ENCODE measurements around the gene DTNB.
"Not testable (repeated sequence)": the region's sequence is repeated elsewhere in the genome, so short reads cannot be mapped to it uniquely, and the experiment has no call there.

DTNB gene

DNA sequence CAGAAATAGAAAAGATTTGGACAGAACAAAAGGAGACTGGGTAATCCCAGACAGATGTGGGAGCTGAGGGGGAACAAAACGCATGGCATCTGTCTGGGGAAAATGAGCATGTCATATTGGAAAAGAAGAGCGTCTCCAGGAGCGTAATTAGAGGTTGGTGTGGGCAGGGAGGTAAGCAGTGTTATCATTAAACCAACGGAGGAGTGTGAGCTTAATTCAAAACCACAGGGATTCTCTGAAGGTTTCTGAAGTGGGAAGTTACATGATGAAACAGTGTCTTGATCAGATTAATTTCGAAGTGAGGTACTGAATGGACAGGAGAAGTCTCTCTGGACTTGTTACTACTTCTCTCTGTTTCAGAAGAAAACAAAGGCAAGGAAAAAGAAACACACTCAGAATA, 53.3 kb downstream of the DTNB start:
- no peak for FAIRE-seq

DNA sequence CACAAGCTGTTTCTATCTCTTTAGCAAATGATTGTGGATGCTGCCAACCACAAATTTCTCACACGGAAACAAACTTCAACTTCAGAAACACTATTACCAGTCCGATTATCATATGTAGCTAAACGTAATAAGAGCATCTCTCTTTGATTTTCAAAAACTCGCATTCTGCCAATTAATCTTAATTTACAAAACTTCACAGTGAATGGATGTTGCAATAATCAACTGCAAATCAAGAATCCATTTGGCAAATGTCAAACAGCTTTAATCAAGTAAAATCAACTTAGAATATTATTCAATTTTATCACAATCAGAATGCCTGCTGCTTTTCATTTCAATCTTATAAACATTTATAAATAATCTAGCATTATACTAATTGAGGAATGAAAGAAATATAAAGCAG, 54.2 kb downstream of the DTNB start:
- FAIRE-seq = no peak

DNA sequence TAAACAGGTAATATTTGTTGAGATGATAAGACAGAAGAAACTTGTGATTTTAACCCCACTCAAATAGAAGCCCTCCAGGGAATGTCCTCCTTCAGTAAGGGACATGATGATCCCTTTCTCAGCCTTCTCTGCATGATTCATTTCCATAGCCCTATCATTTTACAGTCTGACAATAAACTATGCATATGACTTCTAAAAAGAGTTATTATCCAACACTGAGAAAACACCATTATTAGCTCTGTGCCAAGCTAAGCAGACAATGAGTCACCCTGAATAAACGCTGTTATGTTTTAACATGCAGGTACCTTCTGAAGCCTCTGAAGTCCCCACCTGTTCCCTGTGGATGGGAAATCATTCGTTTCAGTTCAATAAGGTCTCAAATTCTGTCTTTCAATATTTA, 54.7 kb downstream of the DTNB start:
- no peak for FAIRE-seq

DNA sequence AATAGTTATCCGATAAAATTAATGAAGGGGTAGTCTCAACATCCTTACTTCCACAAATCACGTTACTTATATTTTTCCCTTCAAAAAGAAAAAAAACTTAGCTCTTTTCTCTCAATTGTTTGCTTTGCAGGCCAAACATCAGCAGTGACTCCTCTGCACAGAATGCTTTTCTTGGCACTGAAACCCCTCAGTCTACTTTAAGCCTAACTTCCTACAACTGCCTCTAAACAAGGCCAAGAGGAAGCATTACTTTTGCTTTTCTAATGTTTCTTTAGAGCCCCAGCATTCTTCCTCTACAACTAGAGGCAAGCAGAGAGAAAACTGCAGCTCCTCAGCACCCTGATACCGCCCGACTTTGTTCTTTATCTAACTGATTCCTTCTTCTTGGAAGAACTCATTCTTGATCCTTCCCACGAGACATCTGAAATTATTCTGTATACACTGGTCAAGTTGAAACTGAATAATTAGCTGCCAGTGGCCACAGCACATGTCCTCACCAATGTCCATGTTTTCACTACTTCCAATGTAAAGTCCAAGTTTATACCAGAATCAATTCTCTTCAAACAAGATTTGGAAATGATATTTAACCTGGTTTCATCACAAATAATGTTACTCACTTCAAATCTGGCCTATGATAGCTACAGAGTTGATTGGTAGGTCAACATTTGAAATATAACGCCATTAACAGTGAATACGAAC, 55.3 kb downstream of the DTNB start:
- no peak for FAIRE-seq

DNA sequence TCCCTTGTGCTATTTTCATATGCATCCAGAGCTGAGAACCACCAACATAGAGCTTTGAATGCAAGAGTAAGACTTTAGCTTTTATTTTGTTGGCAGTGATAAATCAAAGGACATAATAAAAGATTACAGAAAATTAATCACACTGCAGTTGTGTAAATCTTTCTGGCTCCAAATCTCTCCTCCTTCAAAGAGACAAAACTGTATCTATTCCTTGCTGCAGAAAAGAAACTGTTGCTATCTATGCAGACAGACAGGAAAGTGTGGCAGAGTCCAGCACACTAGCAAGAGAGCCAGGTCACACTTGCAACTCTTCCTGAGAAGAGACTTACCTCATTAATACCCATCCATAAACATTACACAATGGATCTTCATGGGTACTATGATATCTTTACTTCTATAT, 57.5 kb downstream of the DTNB start:
- FAIRE-seq = no peak

DNA sequence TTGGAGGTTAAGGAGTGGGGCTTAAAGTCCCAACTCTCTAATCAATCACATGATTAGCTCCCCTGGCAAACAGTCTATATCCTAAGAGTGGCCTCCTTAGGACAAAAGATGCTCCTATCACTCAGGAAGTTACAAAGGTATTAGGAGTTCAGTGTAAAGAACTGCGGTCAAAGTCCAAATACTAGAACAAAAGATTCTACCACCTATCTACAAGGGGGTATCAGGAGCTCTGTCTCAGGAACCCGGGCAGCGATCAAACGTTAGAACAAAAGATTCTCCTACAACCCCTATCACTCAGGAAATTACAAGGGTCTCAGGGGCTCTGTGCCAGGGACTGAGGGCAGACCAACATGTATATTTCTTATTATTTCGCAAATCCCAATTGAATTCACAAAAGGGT, 58.0 kb downstream of the DTNB start:
- no peak for FAIRE-seq

DNA sequence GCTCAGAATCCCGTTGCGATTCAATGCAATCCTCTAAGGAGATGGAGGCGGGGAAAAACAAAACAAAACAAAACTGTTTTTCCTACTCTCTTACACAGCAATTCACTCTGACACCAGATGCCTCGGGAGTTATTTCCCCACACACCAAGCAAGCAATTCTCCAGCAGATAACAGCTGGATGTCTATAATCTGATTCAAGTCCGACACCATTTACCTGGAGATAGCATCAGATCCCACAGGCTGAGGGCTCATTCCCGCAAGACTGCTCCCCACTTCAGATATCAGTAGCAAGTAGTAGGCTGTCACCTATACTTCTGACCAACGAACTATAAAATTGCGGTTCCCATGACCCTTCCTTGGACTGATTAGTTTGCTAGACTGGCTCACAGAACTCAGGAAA, 58.7 kb downstream of the DTNB start:
- no peak for FAIRE-seq

DNA sequence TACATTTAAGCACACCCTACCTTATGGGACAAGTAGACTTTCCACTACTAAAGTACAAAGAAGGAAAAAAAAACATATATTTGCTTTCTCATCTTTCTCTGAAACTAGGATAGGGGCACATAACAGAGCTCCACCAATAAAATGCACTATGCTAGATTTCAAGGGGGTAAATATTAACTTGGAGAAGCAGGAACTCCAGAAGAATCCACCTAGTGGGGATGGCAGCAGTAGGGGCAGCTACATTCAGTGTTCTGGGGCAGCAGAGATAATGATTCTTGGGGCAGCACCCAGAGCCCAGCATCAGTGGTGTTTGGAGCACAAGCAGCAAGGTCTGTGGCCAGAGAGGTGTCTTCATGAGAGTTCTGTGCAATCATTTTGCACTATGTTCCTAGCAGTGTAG, 64.7 kb downstream of the DTNB start:
- no peak for FAIRE-seq

DNA sequence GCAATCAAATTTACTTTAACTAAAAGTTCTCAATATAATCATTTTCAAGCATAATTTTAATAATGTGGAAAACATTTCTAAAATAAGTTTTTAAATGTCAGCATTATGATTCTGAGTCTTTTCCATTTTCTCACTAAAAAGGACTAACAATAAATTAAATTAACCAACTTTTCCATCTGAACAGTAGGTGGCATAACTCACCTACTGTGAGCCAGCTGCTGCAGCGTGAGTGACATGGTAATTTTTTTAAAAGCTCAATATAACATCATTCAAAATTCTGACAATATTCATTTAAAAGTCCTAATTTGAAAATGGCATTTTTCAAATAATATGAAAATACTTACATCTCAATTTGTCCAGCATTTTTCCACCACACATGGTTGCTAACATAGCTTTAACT, 66.5 kb downstream of the DTNB start:
- peak; percentile 91 for FAIRE-seq

DNA sequence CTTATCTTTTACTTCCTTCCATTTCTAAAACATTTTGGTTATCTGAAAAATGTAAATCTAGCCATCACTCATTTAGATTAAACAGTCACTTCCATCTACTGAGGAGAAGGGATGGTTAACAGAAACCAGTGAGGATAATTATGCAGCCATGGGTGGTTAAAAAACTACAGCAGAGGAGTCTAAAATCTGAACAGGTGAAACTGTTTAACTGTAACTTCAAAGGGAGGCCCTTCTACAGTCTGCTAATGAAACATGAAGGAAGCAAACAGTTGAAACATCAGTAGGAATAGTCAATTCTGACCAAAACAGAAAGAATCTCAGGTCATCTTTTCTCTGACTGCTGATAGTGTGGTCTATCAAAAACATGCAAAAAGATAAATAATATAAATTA, 71.0 kb downstream of the DTNB start:
- no peak for FAIRE-seq

DNA sequence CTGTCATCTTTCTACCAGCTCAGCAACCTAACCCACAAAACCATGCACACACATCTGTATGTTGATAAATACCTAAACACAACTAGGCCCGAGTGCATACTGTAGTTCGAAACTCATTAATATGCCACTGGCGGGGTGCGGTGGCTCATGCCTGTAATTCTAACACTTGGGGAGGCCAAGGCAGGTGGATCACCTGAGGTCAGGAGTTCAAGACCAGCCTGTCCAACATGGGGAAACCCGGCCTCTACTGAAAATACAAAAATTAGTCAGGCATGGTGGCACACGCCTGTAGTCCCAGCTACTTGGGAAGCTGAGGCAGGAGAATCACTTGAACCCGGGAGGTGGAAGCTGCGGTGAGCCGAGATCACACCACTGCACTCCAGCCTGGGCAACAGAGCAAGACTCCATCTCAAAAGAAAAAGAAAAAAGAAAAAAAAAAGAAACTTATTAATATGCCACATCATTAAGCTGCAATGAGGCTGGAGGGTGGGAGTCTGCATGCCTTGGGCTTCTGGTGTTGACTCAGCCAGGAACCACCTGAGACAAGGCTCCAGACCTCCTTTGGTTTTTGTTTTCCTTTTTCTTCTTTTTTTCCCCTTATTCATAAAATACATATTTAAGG, 71.6 kb downstream of the DTNB start:
- FAIRE-seq = not testable (repeated sequence)

DNA sequence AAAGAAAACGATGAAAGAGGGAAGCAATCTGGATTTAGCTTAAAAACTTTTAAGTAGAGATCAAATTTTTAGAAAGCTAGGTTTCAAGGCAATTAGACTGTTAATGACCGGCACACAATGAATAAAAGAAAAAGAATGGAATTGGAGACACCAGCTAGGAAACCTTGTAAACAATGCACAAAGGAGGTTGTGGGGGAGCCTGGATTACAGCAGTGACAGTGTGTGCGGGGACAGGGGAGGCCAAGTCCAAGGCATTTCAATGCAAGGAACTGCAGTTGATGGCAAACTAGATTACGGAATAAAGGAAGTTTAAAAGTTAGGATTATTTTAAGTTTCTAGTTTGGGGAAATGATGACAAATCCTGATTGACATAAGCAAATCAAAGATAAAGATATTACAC, 74.5 kb downstream of the DTNB start:
- FAIRE-seq = no peak

DNA sequence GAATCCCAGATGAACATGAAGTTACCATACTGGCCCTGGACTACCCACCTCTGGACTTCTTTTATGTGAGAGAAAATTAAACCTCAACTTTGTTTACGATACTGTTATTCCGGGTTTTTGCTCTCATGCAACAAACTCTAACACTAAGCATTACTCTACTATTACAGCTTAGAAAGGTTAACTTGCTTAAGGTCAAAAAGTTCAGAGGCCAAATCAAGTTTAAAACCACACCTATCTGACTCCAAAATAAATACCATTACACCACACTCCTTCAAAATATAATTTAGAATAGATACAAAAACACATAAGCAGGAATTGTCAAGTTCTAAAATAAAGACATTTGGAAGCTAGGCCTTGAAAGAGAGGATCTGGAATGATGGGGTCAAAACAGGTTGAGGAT, 75.0 kb downstream of the DTNB start:
- no peak for FAIRE-seq

DNA sequence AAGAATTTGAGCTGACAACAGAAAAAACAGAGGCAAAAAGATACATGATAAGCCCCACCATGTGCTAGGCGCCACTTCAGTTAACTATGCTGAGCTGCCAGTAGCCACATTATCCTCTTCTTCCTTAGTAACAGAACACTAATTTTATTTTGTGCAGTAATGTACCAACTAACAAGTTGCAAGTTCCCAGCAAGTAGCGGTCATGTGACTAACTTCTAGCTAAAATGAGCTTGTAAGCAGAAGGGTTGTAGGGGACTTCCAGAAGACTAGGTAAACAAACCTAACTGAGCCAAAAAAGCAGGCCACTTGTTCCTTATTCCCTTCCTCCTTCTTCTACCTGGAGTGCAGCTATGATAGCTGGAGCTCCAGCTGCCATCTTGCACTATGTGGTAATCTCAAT, 75.5 kb downstream of the DTNB start:
- no peak for FAIRE-seq

DNA sequence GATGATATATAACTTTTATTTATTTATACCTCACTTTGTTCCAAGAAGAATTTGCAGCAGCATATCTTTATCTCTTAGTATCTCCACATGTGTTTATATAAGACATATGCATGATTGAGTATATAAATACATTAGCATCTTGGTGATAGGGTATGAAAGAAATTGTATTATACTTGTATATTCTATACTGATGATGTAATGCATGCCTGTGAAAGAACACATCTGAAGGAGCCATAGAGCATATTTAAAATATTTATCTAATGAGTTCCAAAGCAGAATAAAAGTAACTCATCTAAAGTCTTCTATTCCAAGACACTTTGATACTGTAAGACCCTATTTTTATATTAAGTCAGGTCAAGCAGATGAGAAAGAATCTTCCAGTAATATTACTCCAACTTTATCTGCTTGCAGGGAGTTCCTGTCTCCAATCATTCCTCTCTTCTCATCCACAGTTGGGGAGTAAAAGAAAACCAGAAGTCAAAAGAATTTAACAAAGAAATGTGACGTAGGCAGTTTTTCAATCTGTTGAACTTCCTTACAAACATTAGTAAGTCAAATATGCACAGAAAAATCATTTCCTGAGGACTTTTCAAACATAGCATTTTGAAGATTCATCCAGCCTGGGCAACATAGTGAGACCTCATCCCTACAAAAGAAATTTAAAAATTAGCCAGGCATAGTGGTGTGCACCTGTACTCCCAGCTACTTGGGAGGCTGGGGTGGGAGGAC, 76.7 kb downstream of the DTNB start:
- FAIRE-seq = no peak

DNA sequence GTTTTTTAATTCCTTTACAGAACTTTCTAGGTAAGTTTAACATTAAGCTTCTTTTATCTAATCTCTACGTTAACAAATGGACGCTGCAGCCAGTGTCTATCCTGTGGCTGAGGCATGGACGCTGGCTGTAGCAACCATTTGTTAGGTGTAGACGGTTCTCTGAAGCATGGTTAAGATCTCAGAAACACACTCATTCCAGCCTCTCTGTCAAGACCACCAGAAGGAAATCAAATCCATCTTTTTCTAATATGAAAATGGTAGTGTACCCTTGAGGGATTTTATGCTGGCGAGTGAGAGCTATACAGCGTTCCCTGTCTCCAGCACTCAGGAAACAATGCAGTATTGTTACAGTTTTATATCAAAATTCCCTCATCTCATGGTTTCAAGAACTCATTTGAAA, 78.0 kb downstream of the DTNB start:
- no peak for FAIRE-seq

DNA sequence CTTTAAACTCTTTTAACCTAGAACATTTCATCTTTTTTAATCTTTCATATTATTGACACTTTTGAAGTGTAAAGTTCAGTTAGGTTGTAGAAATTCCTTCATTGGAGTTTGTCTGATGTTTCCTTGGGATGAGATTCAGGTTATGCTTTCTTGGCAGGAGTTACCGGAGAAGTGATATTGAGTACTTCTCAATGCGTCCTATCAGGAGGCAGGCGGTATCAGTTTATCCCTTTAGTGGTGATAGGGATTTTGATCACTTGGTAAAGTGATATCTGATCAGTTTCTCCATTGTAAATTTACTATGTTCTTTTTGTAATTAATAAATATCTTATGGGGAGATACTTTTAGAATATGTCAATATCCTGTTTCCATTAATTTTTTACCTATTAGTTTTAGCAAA, 78.4 kb downstream of the DTNB start:
- FAIRE-seq = no peak

DNA sequence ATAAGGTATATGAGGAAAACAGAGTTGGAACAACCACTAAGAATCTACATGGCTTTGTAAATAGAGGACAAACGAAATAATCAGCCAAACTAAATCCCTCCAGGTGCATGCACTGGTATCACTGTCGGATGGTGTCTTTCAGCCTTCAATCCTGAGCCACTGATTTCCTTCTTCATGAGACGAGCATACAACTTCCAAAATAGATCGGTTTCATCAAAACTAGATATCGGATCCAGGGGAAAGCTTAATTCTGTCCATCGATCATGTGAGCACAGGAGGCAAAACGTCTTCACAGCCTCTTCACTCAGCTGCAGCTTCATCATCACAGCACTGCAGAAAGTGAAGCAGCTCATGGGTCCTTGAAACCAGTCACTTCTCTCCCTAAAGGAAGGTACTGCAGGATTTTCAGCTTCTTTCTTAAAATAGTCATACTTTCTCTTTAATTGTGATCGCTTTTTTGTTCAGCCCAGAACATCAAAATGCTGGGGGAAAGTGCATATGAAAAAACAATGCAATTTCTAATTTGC, 80.5 kb downstream of the DTNB start:
- no peak for FAIRE-seq

DNA sequence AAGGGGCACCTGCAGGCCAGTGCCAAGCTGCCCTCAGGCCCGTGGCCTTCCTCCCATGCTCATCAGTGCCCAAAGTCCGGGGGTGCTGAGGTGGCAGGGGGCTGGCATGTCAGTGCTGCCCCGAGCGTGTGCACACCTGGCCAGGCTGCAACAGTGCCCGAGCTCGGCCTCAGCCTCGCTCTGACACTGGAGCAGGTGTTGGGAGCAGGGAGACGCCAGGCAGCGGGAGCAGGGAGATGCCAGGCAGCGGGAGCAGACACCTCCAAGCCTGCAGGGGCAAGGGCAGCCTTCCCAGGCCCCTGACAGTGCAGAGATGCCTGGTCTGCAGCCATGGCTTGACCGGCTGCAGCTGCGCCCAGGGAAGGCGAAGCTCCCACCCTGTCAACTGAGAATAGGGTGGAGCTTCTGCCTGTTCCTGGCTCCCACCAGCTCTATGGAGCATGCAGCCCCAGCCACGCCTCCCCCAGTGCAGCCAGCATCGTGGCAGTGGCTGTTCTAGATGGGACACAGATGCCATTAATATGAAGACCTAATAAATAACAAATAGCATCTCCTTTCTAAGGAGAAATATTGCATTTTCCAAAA, 82.4 kb downstream of the DTNB start:
- no peak for FAIRE-seq

DNA sequence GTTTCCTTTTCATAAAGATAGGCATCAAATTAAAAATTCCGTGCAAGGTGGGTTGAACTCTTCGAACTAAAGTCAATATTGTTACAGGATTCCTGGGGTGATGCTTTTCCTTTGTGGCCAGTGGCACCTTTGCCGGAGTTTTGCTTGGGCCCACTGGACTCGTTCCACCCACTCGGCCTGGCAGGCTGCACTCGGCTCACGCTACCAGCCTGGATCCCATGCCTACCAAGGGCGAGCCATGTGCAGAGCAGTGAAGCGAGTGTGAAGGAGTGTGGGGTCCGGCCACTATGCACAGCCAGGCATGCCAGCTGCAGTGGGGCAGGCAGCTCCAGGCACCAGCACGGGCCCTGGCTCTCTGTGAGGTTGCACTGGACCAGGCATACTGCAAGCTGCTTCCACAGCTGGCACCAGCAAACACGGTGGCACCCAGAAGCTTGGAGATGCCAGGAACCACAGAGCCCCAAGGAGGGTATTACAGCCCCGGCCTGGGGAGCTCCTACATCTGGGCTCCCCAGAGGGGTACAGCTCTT, 83.6 kb downstream of the DTNB start:
- no peak for FAIRE-seq

DNA sequence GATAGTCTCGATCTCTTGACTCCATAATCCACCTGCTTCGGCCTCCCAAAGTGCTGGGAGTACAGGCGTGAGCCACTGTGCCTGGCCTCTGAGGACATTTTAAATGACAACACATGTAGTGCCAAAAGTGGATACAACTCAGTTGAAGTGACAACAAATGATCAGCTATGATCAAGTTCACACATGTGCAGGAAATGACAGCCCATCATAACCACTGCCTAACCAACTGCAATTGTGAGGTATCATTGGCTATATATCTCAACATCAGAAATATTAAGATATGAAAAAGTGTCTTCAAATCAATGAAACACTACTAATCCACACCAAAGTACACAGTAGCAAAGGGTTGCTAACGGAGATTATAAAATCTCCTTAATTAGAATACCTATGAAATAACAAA, 84.8 kb downstream of the DTNB start:
- no peak for FAIRE-seq

DNA sequence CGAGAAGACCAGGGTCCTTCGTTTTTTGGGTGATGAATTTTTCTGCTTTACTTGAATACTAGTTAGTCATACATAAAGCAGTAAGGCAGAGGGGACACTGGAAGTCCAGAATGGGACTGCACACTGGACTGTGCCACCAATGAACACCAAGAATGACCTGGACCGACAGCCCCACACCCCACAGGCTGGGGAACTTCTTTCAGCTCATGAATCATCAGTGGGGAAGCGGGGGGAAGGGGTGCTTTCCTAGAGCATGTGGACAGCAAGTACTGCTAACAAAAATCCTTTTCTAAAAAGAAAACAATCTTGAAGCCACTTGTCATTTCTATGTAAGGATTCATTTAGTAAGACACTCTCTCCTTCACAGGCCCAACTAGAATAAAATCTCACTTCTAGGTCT, 86.0 kb downstream of the DTNB start:
- no peak for FAIRE-seq

DNA sequence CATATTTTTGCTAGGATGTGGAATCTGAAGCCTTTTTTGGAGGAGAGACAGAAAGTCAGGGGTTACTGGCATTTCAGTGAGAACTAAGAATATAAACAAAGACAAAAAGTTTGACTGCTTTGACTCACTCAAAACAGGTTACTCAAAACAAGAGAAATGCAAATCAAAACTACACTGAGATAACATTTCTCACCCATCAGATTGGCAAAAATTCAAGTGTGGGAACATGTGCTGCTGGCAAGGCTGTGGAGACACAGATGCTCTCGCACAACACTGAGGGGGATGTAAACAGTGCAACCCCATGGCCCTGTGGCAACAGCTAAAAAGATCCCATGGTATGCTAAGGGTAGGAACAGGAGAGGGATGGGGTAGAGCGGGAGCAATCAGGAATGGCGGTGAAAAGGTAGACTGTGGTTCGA, 86.6 kb downstream of the DTNB start:
- FAIRE-seq = no peak

DNA sequence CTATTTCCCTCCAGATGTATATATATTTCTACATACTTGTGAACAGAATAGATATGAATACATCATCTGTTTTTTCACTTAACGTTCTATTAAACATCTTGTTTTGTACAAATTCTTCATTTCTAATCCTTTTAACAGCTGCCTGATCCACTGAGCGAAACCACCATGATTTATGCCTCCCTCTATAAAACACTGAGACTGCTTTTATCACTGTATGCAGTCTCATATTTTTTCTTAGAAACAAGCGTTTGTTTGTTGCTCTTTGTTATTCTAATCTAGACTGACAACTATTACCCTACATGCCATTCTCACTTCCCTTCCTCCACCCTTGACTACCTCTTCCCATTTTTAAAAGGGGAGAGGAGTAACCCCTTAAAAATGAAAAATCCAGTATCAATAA, 88.2 kb downstream of the DTNB start:
- no peak for FAIRE-seq

Data from A204.1 (cell line).